ENCODE data around the gene APOL6.

DNA sequence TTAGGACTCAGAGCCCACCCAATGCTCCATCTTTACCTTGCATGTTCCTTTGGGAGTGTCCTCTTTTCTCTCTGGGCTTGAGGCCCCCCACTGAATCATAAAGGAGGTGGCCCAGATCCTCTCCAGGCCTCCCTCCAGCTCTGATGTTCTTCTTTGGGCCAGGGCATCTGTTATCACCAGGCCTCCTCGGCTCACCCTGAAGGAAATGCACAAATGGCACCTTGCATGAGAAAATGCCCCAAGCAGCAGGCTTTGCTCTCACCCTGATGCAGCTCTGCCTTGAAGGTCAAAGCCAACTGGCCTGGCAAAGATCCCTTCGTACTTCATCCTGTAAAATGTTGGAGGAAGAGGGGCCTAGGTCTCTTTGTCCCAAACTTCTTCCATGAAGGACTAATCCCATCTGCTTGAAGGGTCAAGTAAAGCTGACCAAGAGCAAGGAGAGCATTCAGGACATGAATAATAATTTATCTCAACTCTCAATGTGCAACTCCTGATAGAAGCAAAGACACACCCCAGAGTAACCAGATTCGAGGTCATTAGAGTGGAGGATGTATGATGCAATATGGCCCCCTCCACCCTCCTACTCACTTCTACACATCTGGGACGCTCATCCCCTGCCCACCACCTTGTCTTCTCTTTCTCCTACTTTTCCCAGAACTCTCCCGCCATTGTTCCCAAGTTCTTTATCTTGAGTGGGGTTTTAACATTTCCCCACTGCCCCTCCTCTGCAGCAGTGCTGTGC, 9.5 kb downstream of the APOL6 start:
- TF ChIP-seq, protein P1, sequence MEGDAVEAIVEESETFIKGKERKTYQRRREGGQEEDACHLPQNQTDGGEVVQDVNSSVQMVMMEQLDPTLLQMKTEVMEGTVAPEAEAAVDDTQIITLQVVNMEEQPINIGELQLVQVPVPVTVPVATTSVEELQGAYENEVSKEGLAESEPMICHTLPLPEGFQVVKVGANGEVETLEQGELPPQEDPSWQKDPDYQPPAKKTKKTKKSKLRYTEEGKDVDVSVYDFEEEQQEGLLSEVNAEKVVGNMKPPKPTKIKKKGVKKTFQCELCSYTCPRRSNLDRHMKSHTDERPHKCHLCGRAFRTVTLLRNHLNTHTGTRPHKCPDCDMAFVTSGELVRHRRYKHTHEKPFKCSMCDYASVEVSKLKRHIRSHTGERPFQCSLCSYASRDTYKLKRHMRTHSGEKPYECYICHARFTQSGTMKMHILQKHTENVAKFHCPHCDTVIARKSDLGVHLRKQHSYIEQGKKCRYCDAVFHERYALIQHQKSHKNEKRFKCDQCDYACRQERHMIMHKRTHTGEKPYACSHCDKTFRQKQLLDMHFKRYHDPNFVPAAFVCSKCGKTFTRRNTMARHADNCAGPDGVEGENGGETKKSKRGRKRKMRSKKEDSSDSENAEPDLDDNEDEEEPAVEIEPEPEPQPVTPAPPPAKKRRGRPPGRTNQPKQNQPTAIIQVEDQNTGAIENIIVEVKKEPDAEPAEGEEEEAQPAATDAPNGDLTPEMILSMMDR (IDR thresholded peaks at IDR 0.05) = no peak
- no peak for TF ChIP-seq POLR2A (IDR thresholded peaks at IDR 0.05)
